ENCODE measurements around the gene LYST.

Gene LYST

DNA sequence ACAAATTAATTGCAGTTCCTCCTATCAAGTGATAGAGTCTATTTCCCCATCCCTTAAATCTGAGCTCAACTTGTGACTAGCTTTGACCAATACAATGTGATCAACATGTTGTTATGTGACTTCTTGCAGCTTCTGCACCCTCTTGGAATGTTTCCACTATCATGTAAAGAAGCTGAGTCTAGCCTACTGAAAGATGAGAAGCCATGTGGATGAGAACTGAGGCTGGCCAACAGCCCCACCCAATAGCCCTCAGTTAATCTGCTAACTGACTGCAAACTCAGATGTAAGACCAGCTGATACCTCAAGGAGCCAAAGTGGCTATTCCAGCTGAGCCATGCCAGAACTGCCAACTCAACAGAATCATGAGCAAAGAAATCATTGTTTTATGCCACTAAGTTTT is 44.0 kb downstream of the LYST start:
- TF ChIP-seq GATA3 (IDR thresholded peaks at IDR 0.05; ENCODE audit: low read depth, low read length) (no peak), GATA2 (IDR thresholded peaks at IDR 0.05; ENCODE audit: low read depth, low read length) (no peak)

DNA sequence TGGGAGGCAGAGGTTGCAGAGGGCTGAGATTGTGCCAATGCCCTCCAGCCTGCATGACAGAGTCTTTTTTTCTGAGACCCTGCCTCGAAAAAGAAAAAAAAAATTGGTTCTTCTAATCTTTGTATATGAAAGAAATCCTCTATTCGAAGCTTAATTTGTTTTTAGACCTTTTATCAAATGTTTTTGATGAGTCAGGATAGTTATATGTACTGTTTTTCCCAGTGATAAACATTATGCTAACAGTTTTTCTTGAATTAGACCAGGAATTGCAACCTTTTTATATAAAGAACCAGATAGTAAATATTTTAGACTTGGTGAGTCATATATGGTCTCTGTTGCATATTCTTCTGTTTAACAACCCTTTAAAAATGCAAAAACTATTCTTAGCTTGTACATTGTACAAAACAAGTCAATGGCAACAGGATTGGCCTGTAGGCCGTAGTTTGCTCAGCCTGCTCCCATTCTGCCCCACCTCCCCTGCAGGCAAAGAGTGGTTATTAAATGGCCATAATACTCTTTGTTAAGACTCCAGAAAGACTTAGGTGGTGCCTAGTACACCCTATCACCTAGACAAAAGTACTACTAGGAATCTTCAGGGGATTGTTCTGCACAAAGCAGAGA is 45.2 kb downstream of the LYST start:
- TF ChIP-seq GATA2 (IDR thresholded peaks at IDR 0.05; ENCODE audit: low read depth, low read length) (no peak), GATA3 (IDR thresholded peaks at IDR 0.05; ENCODE audit: low read depth, low read length) (no peak)

DNA sequence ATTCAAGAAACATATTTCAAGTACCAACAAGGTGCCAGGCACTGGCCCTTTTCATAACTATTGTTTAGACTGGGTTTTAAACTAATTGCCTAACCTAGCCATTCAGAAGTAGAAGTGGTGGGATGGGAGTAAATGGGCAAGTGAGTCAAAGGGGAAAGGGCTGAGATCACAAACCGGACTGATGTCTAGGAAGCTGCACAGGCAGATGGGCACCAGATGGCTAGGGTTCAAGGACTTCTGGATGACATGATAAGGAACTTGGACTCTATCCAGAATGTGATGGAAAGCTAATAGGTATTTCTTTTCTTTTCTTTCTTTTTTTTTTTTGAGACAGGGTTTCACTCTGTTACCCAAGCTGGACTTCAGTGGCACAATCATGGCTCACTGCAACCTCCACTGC is 46.6 kb downstream of the LYST start:
- TF ChIP-seq GATA2 (IDR thresholded peaks at IDR 0.05; ENCODE audit: low read depth, low read length) (peak; percentile 86), GATA3 (IDR thresholded peaks at IDR 0.05; ENCODE audit: low read depth, low read length) (peak; percentile 71)

DNA sequence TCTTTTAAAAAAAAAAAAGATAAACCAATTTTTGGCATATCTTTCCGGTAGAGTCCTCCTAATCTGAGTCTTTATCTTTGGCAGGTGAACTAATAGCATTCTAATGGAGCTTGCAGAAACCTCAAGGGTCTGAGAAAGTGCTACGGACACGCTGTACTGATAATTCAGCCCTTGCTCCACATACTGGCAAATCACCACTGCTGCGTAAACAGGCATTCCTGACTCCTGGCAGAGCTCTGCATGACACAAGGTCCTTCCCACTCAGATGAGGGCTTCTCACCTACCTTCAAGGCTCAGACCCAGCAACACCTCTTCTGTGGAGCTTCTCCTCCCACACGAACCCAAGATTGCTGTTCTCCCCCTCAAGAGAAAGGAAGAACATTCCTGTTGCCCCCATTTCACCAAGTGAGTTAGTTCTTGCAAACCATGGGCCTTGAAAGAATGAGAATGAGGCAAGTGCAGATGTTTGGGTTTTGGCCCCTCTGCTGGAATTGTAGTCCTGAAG is 48.0 kb downstream of the LYST start:
- no peak for TF ChIP-seq GATA2 (IDR thresholded peaks at IDR 0.05; ENCODE audit: low read depth, low read length)
- no peak for TF ChIP-seq GATA3 (IDR thresholded peaks at IDR 0.05; ENCODE audit: low read depth, low read length)

DNA sequence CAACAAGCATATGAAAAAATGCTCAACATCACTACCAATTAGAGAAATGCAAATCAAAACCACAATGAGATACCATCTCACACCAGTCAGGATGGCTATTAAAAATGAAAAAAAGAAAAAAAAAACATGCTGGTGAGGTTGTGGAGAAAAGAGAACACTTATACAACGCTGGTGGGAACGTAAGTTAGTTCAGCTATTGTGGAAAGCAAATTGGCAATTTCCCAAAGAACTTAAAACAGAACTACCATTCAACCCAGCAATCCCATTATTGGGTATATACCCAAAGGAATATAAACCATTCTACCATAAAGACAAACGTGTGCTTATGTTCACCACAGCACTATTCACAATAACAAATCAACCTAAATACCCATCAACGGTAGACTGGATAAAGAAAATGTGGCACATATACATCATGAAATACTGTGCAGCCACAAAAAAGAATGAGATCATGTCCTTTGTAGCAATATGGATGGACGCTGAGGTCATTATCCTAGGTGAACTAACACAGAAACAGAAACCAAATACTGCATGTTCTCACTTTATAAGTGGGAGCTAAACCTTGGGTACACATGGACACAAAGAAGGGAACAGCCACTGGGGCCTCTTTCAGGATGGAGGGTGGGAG is 49.5 kb downstream of the LYST start:
- no peak for TF ChIP-seq GATA2 (IDR thresholded peaks at IDR 0.05; ENCODE audit: low read depth, low read length)
- TF ChIP-seq GATA3 (IDR thresholded peaks at IDR 0.05; ENCODE audit: low read depth, low read length) = no peak

DNA sequence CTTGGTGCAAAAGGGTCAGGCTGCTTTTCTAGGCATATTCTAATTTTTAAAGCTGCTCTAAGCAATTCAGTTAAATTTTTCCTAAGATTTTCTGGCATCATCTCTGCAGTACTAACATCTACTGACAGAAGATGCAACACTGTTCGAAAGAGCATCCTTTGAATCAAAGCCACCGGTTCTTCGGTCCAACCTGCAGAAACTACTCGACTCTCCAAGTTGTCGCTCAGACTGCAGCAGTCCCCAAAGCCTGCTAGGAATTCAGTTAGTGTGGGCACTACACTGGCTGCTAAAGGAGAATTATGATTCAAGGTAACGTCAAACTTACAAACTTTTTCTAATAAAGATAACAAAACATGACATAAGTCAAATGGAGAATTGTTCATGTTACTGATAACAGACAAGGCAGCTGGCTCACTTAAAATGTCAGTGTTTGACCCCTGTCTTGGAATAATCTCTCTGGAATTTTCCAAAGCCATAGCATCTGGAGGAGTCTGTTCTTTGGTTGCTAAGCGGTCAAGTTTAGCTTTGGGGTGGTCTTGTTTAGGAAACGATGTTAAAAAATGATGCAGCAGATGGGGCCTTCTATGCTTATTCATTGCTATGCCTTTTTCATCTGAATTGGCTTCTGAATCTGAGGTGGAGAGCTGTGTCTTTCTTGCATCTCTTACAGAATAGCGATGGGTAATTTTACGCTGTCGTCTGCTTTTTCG is 56.9 kb downstream of the LYST start:
- TF ChIP-seq GATA3 (IDR thresholded peaks at IDR 0.05; ENCODE audit: low read depth, low read length) = no peak
- TF ChIP-seq GATA2 (IDR thresholded peaks at IDR 0.05; ENCODE audit: low read depth, low read length) = no peak

DNA sequence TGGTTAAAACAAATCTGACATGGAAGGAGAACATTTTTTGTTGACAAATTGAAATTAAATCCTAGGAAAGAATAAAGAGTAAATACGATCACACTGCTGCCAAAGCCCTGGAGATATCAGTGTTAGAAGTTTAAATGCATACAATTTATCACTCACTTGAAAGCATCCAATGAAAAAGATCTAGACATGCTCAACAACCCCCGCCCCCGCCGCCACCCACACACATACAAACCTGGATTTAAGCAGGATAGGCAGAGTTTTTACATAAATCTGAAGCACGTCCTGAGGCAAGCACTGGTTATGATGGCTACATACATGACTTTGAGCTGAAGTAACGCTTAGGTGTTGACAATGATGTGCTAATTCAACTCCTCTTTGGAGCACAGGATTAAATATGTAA is 58.5 kb downstream of the LYST start:
- TF ChIP-seq GATA2 (IDR thresholded peaks at IDR 0.05; ENCODE audit: low read depth, low read length) (no peak), GATA3 (IDR thresholded peaks at IDR 0.05; ENCODE audit: low read depth, low read length) (no peak)

DNA sequence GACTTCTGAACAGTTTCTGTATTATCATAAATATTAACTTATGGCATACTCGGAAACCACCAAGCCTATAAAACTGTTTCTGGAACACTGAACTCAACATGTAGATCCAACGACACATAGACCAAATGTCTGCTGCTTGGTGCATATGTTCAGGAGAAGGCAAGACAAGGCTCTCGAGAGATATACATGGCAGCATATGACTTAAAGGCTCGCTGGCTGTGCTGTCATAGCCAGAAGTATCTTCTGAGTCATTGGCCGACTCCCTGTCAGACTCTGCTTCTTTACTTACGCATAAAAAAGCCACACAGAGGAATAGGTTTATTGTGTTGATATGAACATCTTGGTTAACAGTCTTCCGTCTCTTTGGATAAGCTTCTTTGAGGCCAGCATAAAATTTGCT is 60.6 kb downstream of the LYST start:
- TF ChIP-seq GATA3 (IDR thresholded peaks at IDR 0.05; ENCODE audit: low read depth, low read length) = no peak
- no peak for TF ChIP-seq GATA2 (IDR thresholded peaks at IDR 0.05; ENCODE audit: low read depth, low read length)

DNA sequence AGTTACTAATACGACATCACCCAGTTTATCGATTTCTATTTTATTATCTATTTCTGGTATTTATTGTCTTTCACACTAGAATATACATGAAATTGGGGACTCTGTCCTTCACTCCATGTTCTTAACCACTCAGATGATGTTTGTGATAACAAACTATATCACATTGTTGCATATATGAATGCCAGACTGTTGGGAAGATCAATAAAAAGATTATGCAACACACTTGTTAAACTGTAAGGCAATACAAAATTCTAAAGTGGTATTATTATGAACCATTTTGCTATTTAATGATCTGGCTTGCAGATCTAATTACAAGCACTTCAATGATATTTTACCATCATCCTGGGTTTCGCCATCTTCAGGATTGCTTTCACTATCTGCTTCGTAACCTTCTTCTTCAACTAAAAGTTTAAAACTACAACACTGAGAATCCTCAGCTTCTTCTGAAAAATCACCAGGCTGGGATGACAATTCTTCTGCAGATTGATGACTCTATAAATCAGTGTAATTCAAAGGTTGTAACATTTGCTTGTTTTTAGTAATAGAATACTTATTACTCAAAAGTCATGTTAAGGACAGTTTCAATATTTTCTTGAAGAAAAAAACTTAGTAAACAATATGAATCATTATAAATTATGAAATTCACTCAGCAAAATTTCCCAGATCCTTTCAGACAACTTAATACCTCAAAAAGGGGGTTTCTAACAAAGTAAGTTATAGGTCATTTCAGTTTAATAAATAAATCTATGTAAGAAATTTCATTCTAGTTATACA is 63.9 kb downstream of the LYST start:
- no peak for TF ChIP-seq GATA3 (IDR thresholded peaks at IDR 0.05; ENCODE audit: low read depth, low read length)
- TF ChIP-seq GATA2 (IDR thresholded peaks at IDR 0.05; ENCODE audit: low read depth, low read length) = no peak

DNA sequence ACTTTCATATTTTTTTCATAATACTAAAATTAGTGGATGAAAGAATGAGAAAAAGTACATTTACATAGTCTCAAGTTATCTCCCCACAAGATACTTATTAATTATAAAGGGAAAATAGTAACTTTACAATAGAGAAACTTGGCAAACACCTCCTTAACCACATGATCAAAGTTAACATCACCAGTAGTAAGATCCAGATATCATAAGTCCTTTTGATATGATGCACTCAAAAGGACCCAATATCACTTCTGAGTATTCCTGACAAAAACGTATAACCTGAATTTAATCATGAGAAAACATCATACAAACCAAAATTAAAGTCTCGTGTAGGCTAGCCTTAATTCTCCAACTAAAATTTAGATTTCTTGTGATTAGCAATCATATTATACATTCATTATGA is 67.4 kb downstream of the LYST start:
- TF ChIP-seq GATA3 (IDR thresholded peaks at IDR 0.05; ENCODE audit: low read depth, low read length) = no peak

DNA sequence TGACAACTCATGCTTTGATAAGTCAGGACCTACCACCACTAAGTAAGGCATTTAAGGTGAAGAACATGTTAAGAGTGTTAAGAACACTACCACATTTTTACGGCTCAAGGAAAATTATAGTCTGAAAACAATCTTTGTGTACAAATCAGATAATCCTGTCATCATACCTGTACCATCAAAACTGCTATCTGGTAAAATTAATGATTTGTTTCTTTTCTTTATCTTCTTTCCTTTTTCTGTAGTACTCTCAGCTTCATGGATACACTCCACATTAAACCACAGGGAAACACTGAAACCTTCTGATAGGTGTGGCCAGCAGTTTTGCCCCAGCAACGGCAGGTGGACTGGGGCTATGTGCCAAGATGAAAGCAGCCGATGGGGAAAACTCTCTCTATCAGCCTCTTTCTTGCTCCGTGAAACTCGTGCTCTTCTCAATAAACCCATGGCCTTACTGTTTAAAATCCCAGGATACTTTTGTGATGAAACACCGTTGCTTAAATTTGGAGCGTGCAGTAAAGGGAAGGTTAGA is 75.1 kb downstream of the LYST start:
- no peak for TF ChIP-seq GATA2 (IDR thresholded peaks at IDR 0.05; ENCODE audit: low read depth, low read length)

DNA sequence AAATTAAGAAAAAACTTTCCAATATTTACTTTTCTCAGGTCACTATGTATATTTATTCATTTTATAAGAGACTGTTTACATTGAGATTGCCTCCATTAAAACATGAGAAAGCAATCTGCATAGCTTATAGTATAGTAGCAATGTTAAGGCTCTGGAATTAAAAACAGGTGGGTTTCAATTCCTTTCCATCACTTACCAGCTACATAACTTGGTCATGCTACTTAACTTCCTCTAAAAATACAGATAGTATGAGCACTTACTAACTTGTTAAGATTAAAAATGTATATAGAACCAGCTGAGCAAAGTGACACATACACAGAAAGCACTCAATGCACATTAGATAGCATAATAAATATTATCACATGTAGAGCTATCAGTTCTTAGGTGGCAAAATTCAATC is 76.6 kb downstream of the LYST start:
- TF ChIP-seq GATA3 (IDR thresholded peaks at IDR 0.05; ENCODE audit: low read depth, low read length) (no peak), GATA2 (IDR thresholded peaks at IDR 0.05; ENCODE audit: low read depth, low read length) (no peak)

DNA sequence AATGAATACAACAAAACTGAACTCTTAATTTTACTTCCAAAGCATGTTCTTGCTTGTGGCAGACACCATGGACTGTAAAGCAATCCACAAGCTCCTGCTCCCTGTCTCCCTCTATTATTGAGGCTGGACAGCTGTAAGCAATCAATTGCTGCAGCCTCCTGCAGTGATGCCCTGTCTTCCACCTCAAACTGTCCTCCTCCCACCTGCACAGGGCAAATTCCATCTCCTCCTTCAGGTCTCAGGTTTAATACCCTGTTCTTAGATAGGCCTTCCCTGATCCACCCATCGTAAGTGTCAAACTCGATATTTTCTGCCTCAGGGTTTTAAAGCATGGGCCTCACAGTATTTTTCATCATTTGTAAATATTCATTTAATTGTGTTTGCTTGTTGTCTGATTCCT is 81.8 kb downstream of the LYST start:
- TF ChIP-seq GATA2 (IDR thresholded peaks at IDR 0.05; ENCODE audit: low read depth, low read length) (no peak), GATA3 (IDR thresholded peaks at IDR 0.05; ENCODE audit: low read depth, low read length) (no peak)

DNA sequence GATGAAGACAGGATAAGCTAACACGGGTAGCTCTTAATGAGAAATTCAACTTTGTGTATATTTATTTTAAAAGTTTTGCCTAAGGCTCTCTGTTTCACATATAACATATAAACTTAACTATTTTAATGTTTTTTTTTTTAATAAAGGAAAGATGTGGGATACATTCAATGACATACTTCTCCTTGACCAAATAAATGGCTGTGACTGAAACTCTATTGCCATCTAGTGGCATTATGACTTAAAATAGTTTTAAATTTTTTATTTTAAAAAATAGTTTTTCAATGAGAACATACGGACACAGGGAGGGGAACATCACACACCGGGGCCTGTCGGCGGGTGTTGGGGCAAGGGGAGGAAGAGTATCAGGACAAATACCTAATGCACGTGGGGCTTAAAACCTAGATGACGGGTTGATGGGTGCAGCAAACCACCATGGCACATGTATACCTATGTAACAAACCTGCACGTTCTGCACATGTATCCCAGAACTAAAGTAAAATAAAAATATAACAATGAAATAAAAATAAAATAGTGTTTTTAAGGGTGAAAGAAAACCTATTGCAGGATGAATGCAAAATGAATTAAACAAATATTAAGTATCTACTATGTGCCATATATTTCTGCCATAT is 83.4 kb downstream of the LYST start:
- TF ChIP-seq GATA3 (IDR thresholded peaks at IDR 0.05; ENCODE audit: low read depth, low read length) = no peak
